Fibroblast of skin of right biceps (primary cell): ENCODE data around the gene CEP68.
"Not testable (repeated sequence)": the region's sequence is repeated elsewhere in the genome, so short reads cannot be mapped to it uniquely, and the experiment has no call there.

Source experiments
- DNase-seq: peaks from one replicate; pipeline ENCODE4 v3.0.0-alpha.2; 2013

CEP68 gene

DNA sequence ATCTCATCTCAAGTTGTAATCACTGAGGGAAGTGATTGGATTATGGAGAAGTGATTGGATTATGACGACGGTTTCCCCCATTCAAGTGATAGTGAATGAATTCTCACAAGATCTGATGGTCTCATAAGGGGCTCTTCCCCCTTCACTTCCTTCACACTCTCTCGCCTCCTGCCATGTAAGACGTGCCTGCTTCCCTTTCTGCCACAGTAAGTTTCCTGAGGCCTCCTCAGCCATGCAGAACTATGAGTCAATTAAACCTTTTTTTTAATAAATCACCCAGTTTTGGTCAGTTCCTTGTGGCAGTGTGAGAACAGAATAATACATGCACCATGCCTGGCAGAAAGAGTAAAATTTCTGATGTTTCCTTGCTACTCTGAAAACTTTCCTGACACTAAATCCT lies 36.6 kb downstream of the CEP68 start:
- DNase-seq: no peak

DNA sequence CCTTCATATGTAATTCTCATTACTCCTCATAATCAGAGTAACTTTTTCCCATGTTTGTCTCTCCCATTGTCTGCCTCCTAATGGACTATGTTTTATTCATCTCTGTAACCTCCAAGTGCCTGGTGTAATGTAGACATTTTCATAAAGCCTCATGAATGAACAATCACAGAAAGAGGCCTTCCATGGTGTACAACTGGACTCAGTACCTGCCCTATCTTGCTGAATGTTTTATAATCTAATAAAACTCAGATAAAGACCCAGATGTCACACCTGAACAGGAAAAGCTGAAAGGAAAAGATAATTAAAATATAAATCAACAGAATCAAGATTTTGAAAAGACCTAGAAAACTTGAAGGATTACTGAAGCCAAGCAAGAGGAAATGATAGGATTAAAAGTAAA lies 37.0 kb downstream of the CEP68 start:
- no peak for DNase-seq

DNA sequence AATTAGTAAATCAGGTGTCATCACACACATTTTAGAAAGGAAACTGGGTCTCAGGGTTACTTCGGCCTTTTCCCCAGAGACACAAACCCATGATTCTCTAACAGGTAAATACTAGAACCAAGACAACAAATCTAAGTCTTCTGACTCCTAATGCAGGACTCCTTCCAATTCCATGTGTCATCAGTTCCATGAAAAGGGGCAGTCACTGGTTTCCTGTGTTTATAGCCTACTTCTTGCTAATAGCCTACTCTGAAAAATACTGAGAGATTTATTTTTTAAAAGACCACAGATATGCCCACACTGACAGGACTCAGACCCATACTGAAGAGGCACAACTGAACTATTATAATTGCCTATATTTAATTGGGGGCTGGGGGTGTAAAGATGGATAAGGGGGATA lies 40.7 kb downstream of the CEP68 start:
- DNase-seq: peak; percentile 15

DNA sequence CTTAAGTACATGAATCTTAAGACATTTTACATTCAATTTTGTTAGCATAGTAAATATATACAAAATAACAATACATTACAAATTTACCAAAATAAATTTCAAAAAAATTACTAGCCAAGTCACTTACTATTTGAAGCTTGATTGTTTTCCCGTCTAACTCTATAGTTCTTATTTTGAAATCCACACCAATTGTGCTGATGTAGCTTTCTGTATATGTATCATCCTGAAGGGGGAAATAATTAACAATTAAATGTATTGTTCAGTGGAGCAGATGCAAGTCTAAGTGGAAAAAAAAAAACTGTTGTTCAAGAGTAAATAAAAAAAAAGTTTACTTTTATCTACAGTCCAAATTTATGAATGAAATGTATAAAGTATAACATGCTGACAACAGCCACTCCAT lies 41.6 kb downstream of the CEP68 start:
- no peak for DNase-seq

DNA sequence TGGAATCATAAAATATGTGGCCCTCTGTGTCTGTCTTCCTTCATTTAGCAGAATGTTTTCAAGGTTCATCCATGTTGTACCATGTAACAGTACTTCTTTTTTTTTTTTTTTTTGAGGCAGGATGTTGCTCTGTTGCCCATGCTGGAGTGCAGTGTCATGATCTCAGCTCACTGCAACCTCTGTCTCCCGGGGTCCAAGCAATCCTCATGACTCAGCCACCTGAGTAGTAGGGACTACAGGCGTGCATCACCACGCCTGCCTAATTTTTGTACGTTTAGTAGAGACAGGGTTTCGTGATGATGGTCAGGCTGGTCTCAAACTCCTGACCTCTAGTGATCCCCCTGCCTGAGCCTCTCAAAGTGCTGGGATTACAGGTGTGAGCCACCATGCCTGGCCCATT lies 42.5 kb downstream of the CEP68 start:
- no peak for DNase-seq

DNA sequence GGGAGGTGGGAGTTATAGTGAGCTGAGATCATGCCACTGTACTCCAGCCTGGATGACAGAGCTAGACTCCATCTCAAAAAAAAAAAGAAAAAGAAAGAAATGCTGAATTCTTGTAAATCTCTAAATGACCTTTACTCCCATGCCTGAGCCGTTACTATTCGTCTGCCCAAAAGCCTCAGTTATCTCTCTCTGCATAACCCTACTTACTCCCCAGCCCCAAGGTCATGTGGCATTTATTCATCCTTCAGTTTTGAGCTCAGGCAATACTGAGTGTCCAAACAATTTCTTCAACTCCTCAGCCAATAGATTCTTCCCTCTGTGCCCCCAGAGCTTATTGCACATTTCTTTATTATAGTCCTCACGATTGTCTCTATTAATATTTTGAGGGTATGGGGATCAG lies 44.9 kb downstream of the CEP68 start:
- no peak for DNase-seq

DNA sequence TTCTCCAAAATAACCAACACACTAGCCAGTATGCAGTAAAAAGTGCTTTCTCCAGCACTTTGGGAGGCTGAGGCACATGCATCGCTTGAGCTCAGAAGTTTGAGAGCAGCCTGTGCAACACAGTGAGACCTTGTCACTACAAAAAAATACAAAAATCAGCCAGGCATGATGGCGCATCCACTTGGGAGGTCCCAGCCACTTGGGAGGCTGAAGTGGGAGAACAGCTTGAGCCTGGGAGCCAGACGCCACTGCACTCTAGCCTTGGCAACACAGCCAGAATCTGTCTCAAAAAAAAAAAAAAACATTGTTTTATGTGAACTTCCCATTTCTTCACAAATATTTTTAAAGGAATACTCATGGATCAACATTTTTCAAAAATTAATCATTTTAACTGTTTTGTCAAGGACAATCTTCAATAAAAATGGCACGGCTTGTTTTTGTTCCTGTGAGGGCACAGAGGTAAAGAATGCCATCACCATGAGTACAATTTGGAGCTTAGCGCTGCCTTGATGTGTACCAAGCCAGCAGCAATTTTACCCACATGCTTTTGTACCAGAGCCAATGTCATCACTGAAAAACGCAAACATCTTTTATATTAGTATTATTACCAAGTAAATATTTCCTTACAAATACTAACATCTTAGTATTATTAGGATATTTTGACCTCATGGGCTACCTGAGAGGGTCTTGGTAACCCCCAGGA lies 46.9 kb downstream of the CEP68 start:
- DNase-seq: peak; percentile 5

DNA sequence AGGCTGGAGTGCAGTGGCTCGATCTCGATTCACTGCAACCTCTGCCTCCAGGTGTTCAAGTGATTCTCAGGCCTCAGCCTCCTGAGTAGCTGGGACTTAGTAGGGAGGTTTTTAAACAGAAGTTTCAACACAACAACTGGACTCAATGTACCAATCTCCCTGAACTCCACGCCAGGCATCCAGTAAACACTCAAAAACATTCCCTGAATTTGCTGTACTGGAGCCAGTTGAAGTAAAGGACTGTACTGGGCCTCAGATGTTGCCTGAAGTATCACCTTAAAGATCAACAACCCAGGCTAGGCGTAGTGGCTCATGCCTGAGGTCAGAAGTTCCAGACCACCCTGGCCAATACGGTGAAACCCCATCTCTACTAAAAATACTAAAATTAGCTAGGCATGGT lies 51.3 kb downstream of the CEP68 start:
- DNase-seq: no peak

DNA sequence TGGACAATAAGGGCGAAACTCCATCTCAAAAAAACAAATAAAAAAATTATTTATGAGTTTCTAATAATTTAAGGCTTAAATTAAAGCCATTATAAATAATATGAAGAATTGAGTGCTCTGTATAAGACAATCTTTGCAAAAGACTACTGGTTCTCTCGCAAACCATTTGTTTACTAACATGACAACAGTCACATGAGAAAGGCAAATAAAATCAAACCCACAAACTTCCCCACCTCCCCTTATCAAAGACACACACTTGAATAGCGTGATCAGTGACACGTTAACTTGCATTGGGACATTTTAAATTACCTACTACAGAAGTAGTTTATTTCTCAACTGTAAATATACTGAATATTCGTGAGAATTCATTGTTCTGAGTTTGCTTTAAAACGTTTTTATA lies 52.6 kb downstream of the CEP68 start:
- no peak for DNase-seq

DNA sequence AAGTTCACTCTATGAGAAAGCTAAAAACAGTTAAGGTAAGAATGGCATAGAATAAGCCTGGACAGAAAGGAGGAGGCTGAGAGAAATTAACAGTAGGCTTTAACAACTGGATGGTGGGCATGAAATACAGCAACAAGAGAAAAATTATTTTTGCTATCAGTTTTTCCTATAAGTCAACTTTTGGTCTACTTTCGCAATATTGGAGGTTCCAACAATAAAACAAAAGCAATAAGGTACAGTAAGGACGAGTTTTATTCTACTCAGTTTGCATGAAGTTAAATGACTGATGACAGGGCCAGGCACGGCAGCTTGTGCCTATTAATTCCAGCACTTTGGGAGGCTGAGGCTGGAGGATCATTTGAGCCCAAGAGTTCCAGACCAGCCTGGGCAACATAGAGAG lies 56.4 kb downstream of the CEP68 start:
- no peak for DNase-seq

DNA sequence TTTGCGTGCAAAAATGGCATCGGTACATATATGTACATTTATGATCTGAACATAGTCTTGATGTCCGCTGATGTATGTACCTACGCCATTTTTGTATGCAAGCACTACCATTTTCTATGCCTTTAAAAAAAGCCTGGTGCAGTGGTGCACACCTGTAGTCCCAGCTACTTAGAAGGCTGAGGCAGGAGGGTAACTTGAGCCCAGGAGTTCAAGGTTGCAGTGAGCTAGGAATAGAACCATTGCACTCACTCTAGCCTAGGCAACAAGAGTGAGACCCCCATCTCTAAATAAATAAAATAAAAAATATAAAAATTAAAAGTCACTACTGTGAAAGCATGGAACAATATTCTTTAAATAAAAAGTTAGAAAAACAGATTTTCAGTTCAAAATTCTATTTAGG lies 57.0 kb downstream of the CEP68 start:
- no peak for DNase-seq

DNA sequence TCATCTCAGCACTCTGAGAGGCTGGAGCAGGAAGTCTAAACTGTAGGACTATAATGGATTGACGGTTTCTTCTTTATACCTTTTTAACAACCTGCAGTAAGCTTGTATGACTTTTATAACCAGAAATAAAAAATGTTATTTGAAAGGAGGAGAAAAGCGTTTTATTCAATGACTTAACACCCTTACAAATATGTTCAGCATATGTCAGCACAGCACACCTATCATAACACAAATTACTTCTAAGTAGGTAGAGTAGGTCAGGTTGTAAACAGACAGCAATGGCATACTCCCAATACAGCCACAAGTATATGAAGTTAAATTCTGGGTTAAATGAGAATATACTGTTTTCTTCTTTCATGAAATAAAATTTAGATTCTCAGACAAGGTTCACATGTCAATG lies 57.6 kb downstream of the CEP68 start:
- no peak for DNase-seq

DNA sequence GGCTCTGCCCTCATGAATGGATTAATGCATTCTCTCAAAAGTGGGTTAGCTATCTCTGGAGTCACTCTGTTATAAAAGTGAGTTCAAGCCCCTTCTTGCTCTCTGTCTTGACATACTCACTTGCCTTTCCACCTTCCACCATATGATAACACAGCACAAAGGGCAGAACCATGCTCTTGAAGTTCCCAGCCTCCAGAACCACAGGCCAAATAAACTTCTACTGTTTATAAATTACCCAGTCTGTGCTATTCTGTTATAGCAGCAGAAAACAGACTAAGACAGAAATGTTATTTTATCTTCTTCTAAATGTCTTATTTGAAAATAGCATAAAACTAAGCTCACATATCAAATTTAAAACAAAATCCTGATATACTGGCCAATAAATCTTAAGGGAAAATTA lies 58.7 kb downstream of the CEP68 start:
- DNase-seq: no peak

DNA sequence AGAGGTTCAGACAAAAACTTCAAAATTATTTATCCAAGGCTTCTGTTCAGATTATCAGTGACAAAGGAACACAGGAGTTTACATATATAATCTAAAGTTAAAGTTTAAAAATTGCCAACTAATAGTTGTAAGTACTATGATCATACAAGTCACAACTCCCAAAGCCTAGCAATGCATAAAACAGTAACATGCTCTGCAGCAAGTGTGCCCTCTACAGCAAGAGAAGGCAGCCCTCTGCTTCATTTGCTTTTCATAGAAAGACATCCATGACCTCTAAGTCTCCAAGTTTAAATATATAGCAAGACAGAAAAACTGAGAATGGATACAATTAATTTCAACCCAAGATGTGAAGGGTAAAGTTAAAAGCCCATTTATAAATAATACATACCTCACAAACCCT lies 60.4 kb downstream of the CEP68 start:
- DNase-seq: no peak

DNA sequence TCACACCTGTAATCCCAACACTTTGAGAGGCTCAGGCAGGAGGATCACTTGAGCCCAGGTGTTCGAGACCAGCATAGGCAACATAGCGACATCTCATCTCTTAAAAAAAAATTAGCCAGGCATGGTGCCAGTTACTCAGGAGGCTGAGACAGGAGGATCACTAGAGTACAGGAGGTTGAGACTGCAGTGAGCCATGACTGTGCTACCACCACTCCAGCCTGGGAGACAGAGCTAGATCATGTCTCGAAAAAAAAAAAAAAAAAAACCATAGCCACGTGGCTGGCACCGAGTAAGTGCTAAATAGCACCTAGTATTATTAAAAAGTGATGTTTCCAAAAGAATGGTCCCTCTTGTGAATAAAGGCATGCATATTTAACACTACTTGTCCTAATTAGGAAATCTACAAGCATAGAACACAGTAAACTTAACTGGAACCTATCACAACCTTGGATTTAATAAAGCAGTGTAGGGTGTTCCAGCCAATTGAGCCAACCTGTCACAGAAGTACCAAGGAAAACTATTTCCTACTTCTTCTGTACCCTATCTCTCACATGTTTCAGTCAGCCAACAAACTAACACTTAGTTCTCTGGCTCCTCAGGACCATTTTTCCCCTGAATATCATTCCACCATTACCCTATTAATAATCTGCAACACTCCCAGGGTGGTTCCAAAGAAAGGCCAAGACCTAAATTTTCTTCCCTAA lies 64.9 kb downstream of the CEP68 start:
- no peak for DNase-seq

DNA sequence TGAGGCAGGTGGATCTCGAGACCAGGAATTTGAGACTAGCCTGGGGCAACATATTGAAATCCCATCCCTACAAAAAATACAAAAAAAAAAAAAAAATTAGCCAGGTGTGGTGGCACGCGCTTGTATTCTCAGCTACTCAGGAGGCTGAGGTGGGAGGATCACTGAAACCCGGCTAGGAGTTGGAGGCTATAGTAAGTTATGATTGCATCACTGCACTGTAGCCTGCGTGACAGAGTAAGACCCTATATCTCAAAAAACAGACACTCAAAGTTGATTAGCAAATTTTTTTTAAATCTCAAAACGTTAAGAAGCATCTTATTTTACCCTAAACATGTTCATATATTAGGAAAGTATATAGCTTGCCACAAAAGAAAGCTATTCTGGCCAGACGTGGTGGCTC lies 66.1 kb downstream of the CEP68 start:
- no peak for DNase-seq

DNA sequence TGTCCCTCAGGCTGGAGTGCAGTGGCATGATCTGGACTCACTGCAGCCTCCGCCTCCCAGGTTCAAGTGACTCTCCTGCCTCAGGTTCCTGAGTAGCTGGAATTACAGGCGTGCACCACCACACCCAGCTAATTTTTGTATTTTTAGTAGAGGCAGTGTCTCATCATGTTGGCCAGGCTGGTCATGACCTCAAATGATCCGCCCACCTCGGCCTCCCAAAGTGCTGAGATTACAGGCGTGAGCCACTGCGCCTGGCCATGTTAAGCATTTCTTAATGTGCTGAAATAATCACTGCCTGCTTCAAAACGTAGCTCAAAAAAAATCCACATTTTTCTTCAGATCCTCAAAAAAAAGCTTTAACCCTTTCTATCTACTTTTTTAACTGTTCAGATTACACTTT lies 69.2 kb downstream of the CEP68 start:
- peak; percentile 5 for DNase-seq

DNA sequence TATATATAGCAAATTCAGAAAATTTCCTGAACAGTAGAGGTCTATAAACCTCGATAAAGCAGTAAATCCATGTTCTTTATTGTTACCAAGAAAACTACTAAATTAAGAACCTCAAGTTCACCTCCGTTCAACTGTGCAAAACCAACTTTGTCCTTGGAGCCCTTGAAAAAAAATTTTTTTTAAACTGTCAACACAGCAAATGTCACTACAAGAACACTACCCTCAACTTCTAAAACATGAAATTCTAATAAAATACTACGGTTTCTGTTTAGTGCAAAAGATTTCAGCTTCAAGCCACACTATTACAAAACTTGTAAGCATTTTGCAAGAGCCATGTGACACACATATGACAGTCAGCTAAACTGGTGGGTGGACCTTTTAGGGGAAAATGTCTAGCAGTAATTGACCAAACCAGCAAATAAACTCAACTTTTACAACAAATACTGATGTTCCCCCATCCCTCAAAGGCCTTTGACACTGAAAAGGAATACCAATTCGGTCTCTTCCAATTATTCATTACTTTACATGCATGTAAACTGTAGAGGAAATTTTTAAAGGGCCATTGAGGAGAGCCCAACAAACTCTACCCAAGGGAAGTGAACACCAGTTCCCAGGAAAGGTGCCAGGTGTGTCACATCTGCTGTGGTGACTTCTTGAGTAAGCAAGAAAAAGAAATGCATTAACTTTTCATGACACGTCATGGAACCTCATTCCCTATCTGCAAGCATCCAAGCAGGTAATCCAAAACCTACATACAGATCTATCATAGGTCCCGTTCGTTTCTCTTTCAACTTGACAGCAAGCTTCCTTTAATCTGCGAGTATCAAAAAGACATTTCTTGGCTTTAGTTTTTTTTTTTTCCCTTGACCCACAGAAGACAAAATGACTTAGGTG lies 72.3 kb downstream of the CEP68 start:
- peak; percentile 22 for DNase-seq

DNA sequence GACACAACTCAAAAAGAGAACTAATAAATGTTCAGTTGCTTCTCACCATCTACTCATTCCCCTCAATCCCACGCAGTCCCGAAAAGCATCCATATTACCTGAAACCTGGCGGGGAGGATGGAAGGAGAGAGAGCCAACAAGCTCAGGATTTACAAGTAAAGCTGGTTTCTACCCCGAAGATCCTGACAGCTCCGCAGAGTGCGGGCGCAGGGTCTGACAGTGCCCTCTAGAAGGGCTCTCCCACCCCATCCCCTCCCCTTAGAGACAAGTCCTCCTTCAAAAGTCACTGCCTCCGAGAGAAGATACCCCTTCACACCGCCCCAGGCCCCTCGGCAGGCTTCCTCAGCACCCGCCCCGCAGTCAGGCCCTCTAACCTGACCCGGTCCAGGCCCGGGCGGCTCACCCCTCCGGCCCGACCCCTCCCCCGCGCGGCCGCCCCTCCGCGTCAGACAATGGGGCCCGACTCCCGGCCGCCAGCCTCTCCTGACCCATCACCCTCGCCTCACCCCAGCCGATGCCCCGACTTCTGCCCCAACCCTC lies 73.1 kb downstream of the CEP68 start:
- peak; percentile 10 for DNase-seq

DNA sequence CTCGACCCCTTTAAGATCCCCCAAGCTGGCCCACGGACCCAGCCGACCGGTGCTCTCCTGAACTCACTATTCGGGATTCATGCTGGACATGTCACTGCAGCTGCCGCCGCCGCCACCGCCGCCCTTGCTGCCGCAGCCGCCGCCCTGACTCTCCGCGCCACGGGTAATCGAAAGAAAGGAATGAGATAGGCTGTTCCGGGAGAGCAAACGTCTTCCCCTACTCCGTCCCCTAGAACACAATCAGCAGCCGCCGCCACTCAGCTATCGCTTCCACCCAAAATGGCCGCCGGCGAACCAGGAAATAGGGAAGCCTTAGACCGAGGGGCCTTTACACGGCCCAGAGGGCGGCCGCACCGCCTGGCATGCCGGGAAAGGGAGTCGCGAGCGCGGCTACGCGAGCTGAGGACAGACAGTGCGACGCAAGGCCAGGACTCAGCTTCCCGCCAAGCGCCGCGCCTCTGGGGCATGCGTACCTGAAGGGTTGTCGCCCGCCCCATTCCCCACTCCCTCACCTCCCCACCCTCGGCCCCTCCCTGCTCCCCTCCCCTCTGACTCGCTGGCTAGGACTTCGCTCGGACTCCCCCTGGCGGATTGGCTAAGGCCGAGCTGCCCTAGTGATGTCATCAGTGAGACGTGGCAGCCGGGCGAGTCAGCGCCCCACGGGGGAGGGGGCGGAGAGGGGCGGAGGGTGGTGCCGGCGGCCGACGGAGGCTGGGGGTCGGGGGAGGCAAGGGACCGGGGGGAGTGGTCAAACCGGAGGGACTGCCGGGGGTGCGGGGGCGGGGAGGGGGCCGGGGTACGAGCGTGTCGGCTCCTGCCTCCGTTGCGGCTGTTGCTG lies 73.8 kb downstream of the CEP68 start, which contains the start of gene RAB1A:
Gene RAB1A (minus strand): TSS at position 281 of the 838 bp plus-strand sequence. CDS start 191 bp downstream, at position 90.
- peak; percentile 100 for DNase-seq

DNA sequence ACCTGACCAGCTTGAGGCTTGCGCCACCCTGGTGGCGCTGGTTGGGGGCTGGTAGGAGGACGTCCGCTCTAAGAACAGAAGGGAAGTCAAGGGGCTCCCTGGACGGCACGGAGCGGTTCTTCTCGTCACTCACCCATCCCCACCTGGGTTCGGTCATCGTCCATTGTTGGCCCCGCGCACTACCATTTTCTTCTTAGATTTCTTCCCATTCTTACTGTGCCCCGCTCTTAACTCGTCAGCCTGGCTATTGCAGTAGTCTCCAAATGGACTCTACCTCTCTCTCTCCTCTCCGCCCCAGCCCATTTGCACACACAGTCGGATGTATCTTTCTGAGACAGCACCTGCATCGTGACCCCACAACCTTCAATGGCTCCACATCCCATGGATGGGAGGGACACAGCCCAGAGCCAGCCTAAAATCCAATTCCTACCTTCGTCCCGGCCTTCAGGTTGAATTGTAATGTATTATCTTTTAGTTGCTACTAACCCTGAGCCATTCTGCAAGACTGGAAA lies 74.5 kb downstream of the CEP68 start:
- DNase-seq: no peak

DNA sequence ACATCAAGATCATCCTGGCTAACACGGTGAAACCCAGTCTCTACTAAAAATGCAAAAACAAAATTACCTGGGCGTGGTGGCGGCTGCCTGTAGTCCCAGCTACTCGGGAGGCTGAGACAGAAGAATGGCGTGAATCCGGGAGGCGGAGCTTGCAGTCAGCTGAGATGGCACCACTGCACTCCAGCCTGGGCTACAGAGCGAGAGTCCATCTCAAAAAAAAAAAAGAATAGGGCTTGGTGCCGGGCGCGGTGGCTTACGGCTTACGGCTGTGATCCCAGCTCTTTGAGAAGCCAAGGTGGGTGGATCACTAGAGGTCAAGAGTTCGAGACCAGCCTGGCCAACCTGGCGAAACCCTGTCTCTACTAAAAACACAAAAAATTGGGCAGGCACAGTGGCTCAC lies 76.7 kb downstream of the CEP68 start:
- DNase-seq: not testable (repeated sequence)
